HG03060 (cell line): ENCODE data around the gene IL13RA1.
"Not testable (repeated sequence)": the region's sequence is repeated elsewhere in the genome, so short reads cannot be mapped to it uniquely, and the experiment has no call there.

Experiments used
- ATAC-seq: cut with Tn5 transposase; IDR thresholded peaks from one replicate; pipeline ENCODE4 v1.9.1; 2021; ENCODE audit warnings: low read depth, moderate number of reproducible peaks; ENCODE audit not compliant: unreplicated experiment

The IL13RA1 gene

GRCh38 chrX:118772051-118772450, 44.6 kb downstream of the IL13RA1 start:
- ATAC-seq: no peak

- no peak for ATAC-seq
Measured at GRCh38 chrX:118773782-118774181, 46.4 kb downstream of the IL13RA1 start.

- ATAC-seq: no peak
Measured at GRCh38 chrX:118779581-118779980, 52.2 kb downstream of the IL13RA1 start.

GRCh38 chrX:118780509-118780908, 53.1 kb downstream of the IL13RA1 start:
- no peak for ATAC-seq

GRCh38 chrX:118780911-118781310, 53.5 kb downstream of the IL13RA1 start:
- no peak for ATAC-seq

GRCh38 chrX:118795528-118796280, 68.3 kb downstream of the IL13RA1 start:
- no peak for ATAC-seq

GRCh38 chrX:118802857-118803256, 75.5 kb downstream of the IL13RA1 start:
- no peak for ATAC-seq

GRCh38 chrX:118807151-118808017, 80.0 kb downstream of the IL13RA1 start:
- no peak for ATAC-seq

- not testable (repeated sequence) for ATAC-seq
Measured at GRCh38 chrX:118817257-118817656, 89.9 kb downstream of the IL13RA1 start.

GRCh38 chrX:118823263-118824172, 96.1 kb downstream of the IL13RA1 start, which contains the start of gene ZCCHC12:
ZCCHC12 (plus strand) TSS chrX:118823824; CDS start chrX:118825245, 1,421 bp downstream.
- ATAC-seq: no peak

- no peak for ATAC-seq
Measured at GRCh38 chrX:118824173-118824730, 96.8 kb downstream of the IL13RA1 start.

- ATAC-seq: no peak
Measured at GRCh38 chrX:118825227-118825626, 97.8 kb downstream of the IL13RA1 start.

GRCh38 chrX:118839334-118839958, 112.0 kb downstream of the IL13RA1 start:
- no peak for ATAC-seq
